Fibroblast of skin of back (primary cell): ENCODE results near the gene MEF2A.

Experiments
- DNase-seq: peaks from one replicate; pipeline ENCODE4 v3.0.0-alpha.2; 2013

The MEF2A gene

GRCh38 chr15:99564221-99565048 is 1.3 kb upstream of the MEF2A start:
- DNase-seq = peak; percentile 18

GRCh38 chr15:99565049-99565298 is 810 bp upstream of the MEF2A start:
- DNase-seq = no peak

GRCh38 chr15:99566157-99566897 is 543 bp downstream of the MEF2A start:
- peak; percentile 13 for DNase-seq

GRCh38 chr15:99568625-99569352 is 3.0 kb downstream of the MEF2A start:
- peak; percentile 71 for DNase-seq

GRCh38 chr15:99571299-99571698 is 5.5 kb downstream of the MEF2A start:
- DNase-seq = no peak

GRCh38 chr15:99574048-99574447 is 8.3 kb downstream of the MEF2A start:
- DNase-seq = no peak

GRCh38 chr15:99574502-99574901 is 8.7 kb downstream of the MEF2A start:
- no peak for DNase-seq

GRCh38 chr15:99578809-99579208 is 13.0 kb downstream of the MEF2A start:
- no peak for DNase-seq

GRCh38 chr15:99580076-99580475 is 14.3 kb downstream of the MEF2A start:
- DNase-seq = peak; percentile 50

GRCh38 chr15:99582508-99582960 is 16.8 kb downstream of the MEF2A start:
- peak; percentile 14 for DNase-seq

- DNase-seq = no peak
These were observed 18.4 kb downstream of the MEF2A start for GRCh38 chr15:99584081-99584600.

GRCh38 chr15:99586121-99586520 is 20.3 kb downstream of the MEF2A start:
- no peak for DNase-seq

- DNase-seq = no peak
These were observed 24.0 kb downstream of the MEF2A start for GRCh38 chr15:99589801-99590200.

- no peak for DNase-seq
These were observed 25.3 kb downstream of the MEF2A start for GRCh38 chr15:99590913-99591646.

- DNase-seq = peak; percentile 69
These were observed 26.5 kb downstream of the MEF2A start for GRCh38 chr15:99592145-99592791.

- no peak for DNase-seq
These were observed 27.3 kb downstream of the MEF2A start for GRCh38 chr15:99593070-99593469.

GRCh38 chr15:99594916-99595315 is 29.1 kb downstream of the MEF2A start:
- DNase-seq = no peak

- DNase-seq = no peak
These were observed 32.5 kb downstream of the MEF2A start for GRCh38 chr15:99598296-99598695.

GRCh38 chr15:99603828-99604227 is 38.0 kb downstream of the MEF2A start:
- DNase-seq = peak; percentile 38

GRCh38 chr15:99604865-99605264 is 39.1 kb downstream of the MEF2A start:
- no peak for DNase-seq

- peak; percentile 23 for DNase-seq
These were observed 39.7 kb downstream of the MEF2A start for GRCh38 chr15:99605490-99605931.

- DNase-seq = no peak
These were observed 40.2 kb downstream of the MEF2A start for GRCh38 chr15:99605990-99606389.
